Right forelimb (tissue), 1 donor: ENCODE data around the gene ETFRF1.
A peak's percentile ranks its signal among the peaks of the same experiment; 100 is the strongest.

Source experiments
- DNase-seq: peaks from one replicate; pipeline ENCODE4 v3.0.0-alpha.2; 2018

ETFRF1 gene

GRCh38 chr12:25236190-25236589, 41.2 kb downstream of the ETFRF1 start:
- DNase-seq: no peak

GRCh38 chr12:25236626-25237025, 41.6 kb downstream of the ETFRF1 start:
- DNase-seq: no peak

GRCh38 chr12:25241167-25242020, 46.4 kb downstream of the ETFRF1 start:
- no peak for DNase-seq

GRCh38 chr12:25242981-25243679, 48.1 kb downstream of the ETFRF1 start:
- no peak for DNase-seq

- no peak for DNase-seq
Observed at GRCh38 chr12:25243680-25243990, 48.6 kb downstream of the ETFRF1 start.

- DNase-seq: no peak
Observed at GRCh38 chr12:25245491-25245890, 50.5 kb downstream of the ETFRF1 start.

GRCh38 chr12:25248137-25248536, 53.1 kb downstream of the ETFRF1 start:
- no peak for DNase-seq

- DNase-seq: no peak
Observed at GRCh38 chr12:25248732-25249131, 53.7 kb downstream of the ETFRF1 start.

- peak; percentile 78 for DNase-seq
Observed at GRCh38 chr12:25249931-25250738, 55.1 kb downstream of the ETFRF1 start.

- peak; percentile 95 for DNase-seq
Observed at GRCh38 chr12:25250744-25251730, 56.0 kb downstream of the ETFRF1 start, which contains the start of gene KRAS. Gene KRAS, minus strand, starts transcription at chr12:25250929.

GRCh38 chr12:25251769-25252168, 56.7 kb downstream of the ETFRF1 start:
- DNase-seq: no peak

- DNase-seq: no peak
Observed at GRCh38 chr12:25252946-25253345, 57.9 kb downstream of the ETFRF1 start.

GRCh38 chr12:25253371-25254068, 58.5 kb downstream of the ETFRF1 start:
- no peak for DNase-seq

- DNase-seq: no peak
Observed at GRCh38 chr12:25254271-25254880, 59.3 kb downstream of the ETFRF1 start.
